NCI-H460 (cell line): Measurements from ENCODE around the gene CLASP2. TPM values are rescaled to one million over a fixed set of nuclear protein-coding genes. Genes with fewer than 3 reads are reported as not detected.
A peak's percentile ranks its signal among the peaks of the same experiment; 100 is the strongest.
"Not testable (repeated sequence)": the region's sequence is repeated elsewhere in the genome, so short reads cannot be mapped to it uniquely, and the experiment has no call there.

Experiments
- DNase-seq: peaks from one replicate; pipeline ENCODE4 v3.0.0-alpha.2; 2016; ENCODE audit warnings: low read depth; ENCODE audit errors: extremely low read depth
- total RNA-seq: library from RNA; depleted of rRNA; stranded (reverse); fragments of >200 nt; shearing (Covaris generic); gene quantifications from 2 replicates; pipeline ENCODE4 v1.2.3, GENCODE V29; 2014

CLASP2 gene
- total RNA-seq, 1 experiment from 2014 or later: 40.4 TPM

- DNase-seq: no peak
These were observed 23.1 kb downstream of the CLASP2 start for GRCh38 chr3:33694944-33695343.

DNA sequence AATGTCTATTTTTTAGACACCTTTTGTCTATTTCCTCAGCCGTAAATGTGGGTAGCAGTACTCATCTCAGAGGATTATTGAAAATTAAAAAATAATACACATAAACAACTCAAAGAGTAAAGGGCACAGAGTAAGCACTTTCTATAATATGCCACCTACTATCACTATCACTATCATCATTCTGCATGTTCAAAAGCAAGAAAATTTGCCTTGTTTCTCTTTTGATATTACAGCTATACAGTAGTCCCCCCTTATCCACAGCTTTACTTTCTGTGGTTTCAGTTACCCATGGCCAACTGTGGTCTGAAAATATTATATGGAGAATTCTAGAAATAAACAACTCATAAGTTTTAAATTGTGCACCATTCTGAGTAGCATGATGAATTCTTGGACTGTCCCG, 27.7 kb downstream of the CLASP2 start:
- no peak for DNase-seq

GRCh38 chr3:33687406-33688010, 30.5 kb downstream of the CLASP2 start:
- DNase-seq: no peak

DNA sequence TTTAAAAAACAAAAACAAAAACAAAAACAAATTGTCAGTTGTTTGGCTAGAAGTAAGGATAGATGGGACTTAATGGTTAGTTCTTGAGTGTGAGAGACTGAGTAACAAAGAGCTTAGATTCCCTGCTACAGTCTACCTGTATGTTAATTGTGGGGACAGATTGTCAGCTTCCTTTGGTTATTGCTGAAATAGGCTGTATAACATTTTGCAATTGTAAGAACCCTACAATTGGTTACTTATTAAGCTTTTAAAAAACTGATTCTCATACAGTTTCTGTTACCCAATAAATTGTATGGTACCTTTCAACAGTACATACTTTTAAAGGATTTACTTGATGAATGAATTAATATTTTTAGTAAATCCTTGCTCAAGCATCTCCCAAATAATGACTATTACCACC, 35.3 kb downstream of the CLASP2 start:
- no peak for DNase-seq

GRCh38 chr3:33681667-33682066, 36.4 kb downstream of the CLASP2 start:
- DNase-seq: no peak

GRCh38 chr3:33678073-33678472, 40.0 kb downstream of the CLASP2 start:
- DNase-seq: no peak

DNA sequence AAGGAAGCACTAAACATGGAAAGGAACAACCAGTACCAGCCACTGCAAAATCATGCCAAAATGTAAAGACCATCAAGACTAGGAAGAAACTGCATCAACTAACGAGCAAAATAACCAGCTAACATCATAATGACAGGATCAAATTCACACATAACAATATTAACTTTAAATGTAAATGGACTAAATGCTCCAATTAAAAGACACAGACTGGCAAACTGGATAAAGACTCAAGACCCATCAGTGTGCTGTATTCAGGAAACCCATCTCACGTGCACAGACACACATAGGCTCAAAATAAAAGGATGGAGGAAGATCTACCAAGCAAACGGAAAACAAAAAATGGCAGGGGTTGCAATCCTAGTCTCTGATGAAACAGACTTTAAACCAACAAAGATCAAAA, 44.6 kb downstream of the CLASP2 start:
- not testable (repeated sequence) for DNase-seq

DNA sequence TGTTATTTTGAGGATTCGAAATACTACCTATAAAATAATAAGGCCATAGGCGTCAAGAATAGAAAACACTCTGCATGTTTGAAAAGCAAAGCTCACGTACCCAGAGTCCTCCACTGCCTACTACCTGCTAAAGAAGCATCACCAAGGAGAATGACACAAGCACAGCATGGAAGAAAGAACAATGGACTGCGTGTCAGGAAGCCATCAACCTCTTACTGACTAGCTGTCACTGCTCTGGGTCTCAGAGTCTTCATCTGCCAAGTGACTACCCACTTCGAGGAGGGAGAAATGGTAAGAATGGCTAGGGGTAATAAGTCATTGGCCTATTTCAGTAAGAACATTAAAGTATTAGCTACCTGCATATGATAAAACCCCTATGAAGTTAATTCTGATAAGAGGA, 49.4 kb downstream of the CLASP2 start:
- DNase-seq: no peak

- DNase-seq: no peak
These were observed 52.8 kb downstream of the CLASP2 start for GRCh38 chr3:33665294-33665693.

DNA sequence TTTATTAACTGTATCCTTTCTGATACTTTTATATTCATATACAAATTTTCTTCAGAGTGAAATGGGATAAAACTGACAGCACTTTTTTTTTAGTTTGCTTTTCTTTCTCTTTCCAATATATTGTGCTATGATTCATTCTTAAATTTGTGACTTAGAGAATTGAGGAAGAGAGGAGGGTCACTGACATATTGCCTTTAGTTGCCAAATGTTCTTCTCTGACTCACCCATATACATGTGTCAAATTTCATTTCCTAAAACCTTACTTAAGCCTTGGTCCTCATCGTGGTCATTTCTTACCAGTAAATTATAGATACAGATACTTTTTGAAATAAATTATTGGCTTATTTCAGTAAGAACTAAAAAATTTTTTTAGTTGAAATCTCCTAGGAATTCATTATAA, 53.9 kb downstream of the CLASP2 start:
- no peak for DNase-seq

GRCh38 chr3:33663042-33663441, 55.0 kb downstream of the CLASP2 start:
- no peak for DNase-seq

GRCh38 chr3:33659856-33660434, 58.1 kb downstream of the CLASP2 start:
- no peak for DNase-seq

- peak; percentile 44 for DNase-seq
These were observed 58.8 kb downstream of the CLASP2 start for GRCh38 chr3:33658991-33659848.

- no peak for DNase-seq
These were observed 59.4 kb downstream of the CLASP2 start for GRCh38 chr3:33658621-33658990.

- no peak for DNase-seq
These were observed 60.0 kb downstream of the CLASP2 start for GRCh38 chr3:33658039-33658438.

GRCh38 chr3:33652736-33653135, 65.3 kb downstream of the CLASP2 start:
- DNase-seq: no peak

DNA sequence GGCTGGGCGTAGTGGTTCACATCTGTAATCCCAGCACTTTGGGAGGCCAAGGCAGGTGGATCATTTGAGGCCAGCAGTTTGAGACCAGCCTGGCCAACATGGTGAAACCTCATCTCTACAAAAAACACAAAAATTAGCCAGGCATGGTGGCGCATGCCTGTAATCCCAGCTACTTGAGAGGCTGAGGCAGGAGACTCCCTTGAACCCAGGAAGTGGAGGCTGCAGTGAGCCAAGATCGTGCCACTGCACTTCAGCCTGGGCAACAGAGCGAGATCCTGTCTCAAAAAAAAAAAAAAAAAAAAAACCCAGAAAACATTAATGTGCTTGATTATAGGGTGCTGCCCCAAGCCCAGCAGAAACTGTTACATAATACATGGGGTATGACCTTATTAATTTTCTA, 67.0 kb downstream of the CLASP2 start:
- not testable (repeated sequence) for DNase-seq

GRCh38 chr3:33650495-33650894, 67.6 kb downstream of the CLASP2 start:
- DNase-seq: no peak

GRCh38 chr3:33648793-33649192, 69.3 kb downstream of the CLASP2 start:
- DNase-seq: no peak

- no peak for DNase-seq
These were observed 71.6 kb downstream of the CLASP2 start for GRCh38 chr3:33646406-33646805.

- DNase-seq: peak; percentile 14
These were observed 72.9 kb downstream of the CLASP2 start for GRCh38 chr3:33645060-33645647.

- no peak for DNase-seq
These were observed 73.5 kb downstream of the CLASP2 start for GRCh38 chr3:33644582-33644981.
